Right lobe of liver (tissue), 6 donors: ENCODE results near the gene PXMP4. TPM values are rescaled to one million over a fixed set of nuclear protein-coding genes. Genes with fewer than 3 reads are reported as not detected.

Experiments used
- ATAC-seq, 4 donors: fragments of 200-7000 bp; cut with Tn5 transposase; one replicate each; pipeline ENCODE4 v1.9.1; 2020; ENCODE audit warnings: mild to moderate bottlenecking in 4 of 4, moderate library complexity in 4 of 4
- DNase-seq, 3 donors: peaks; one replicate each; pipeline ENCODE4 v3.0.0-alpha.2; 2020
- H3K27ac ChIP-seq, 3 donors: fragments of 200-600 bp; one replicate each; pipeline ENCODE4 v1.8.0; 2022
- H3K27me3 ChIP-seq, 2 donors: fragments of 200-600 bp; one replicate each; pipeline ENCODE4 v1.8.0; 2022
- H3K36me3 ChIP-seq, 4 donors: fragments of 200-600 bp; sonication (generic) in 1 of 4; one replicate each; pipeline versions ENCODE4 v1.5.1 to v1.8.0; 2017 to 2022; ENCODE audit warnings: control low read depth in 1 of 4
- H3K4me1 ChIP-seq, 4 donors: fragments of 200-600 bp; sonication (generic) in 1 of 4; one replicate each; pipeline versions ENCODE4 v1.5.1 to v1.8.0; 2017 to 2022; ENCODE audit warnings: control low read depth in 1 of 4
- H3K4me3 ChIP-seq, 3 donors: fragments of 200-600 bp; one replicate each; pipeline ENCODE4 v1.8.0; 2022
- H3K9me3 ChIP-seq, 4 donors: fragments of 200-600 bp; sonication (generic) in 1 of 4; one replicate each; pipeline versions ENCODE4 v1.5.1 to v1.8.0; 2017 to 2022; ENCODE audit warnings: control low read depth in 1 of 4
- CTCF ChIP-seq, 4 donors: fragments of 200-600 bp in 3 of 4; fragments of 450-650 bp in 1 of 4; IDR thresholded peaks; one replicate each; pipeline versions ENCODE4 v1.5.1 to v1.8.0; 2016 to 2022; ENCODE audit warnings: antibody characterized with exemption in 4 of 4, mild to moderate bottlenecking in 2 of 4
- POLR2A ChIP-seq: fragments of 450-650 bp; IDR thresholded peaks from one replicate; pipeline ENCODE4 v1.6.1; 2017; ENCODE audit warnings: antibody characterized with exemption, mild to moderate bottlenecking
- WGBS: methylation state at CpG from one replicate; pipeline ENCODE4 v1.1.6; 2018; ENCODE audit warnings: low coverage, low lambda C conversion rate; ENCODE audit not compliant: insufficient coverage; ENCODE audit errors: missing lambda C conversion rate; 5-methylcytosine and 5-hydroxymethylcytosine counted together
- intact Hi-C, 2 donors: fragments of 100-400 bp; cut with DNase I; formaldehyde crosslinking; loops; one replicate each; pipeline versions ENCODE4 v1.11.2 to v1.14.1; 2022
- total RNA-seq, 6 experiments: library from RNA; depleted of rRNA in 2 of 6; stranded (reverse); fragments of >200 nt in 2 of 6; fragmentation: NEBNext Ultra II Directional in 3 of 6; extraction: Animal tissue kit (Norgen Biotek cat#: 25700) in 3 of 6; gene quantifications; one replicate each; pipeline versions ENCODE4 v1.1.0 to v1.2.4, GENCODE V29; 2016 to 2023
- donor health status: DM: no; HTN: yes; CAD: no.
- donor health status: DM: no; HTN: no; CAD: no.
- donor health status: DM: no; HTN: no; CAD: no.
- donor health status: DM: no; HTN: yes; CAD: no.
- donor health status: DM: no; HTN: yes; CAD: no.

Gene PXMP4
- total RNA-seq, 6 experiments from 2014 or later = 5.5 to 17.8 (median 12.9) TPM

GRCh38 chr20:33730946-33731692 is 11.0 kb upstream of the PXMP4 start:
- ATAC-seq (no peak), DNase-seq (no peak)
- Histone ChIP-seq H3K27ac (peak overlapping the region; percentile 68 to 94 (median 85)), H3K4me1 (peaks cover 0 to 20% (median 8%) of the 10 kb centered on the region in 4 donors), H3K4me3 (peak overlapping the region; percentile 45 to 64 (median 53)), H3K27me3 (no peaks in the 10 kb centered on the region), H3K9me3 (no peaks in the 10 kb centered on the region), H3K36me3 (no peaks in the 10 kb centered on the region)
- TF ChIP-seq CTCF (IDR thresholded peaks at IDR 0.05) = no peak
- no peak for TF ChIP-seq POLR2A
- intact Hi-C loops = no loop called here
- 79% methylated on average over 14 of the region's 18 CpGs for WGBS

GRCh38 chr20:33729101-33729500 is 9.0 kb upstream of the PXMP4 start:
- H3K36me3 ChIP-seq = no peaks in the 10 kb centered on the region
- ATAC-seq (no peak), DNase-seq (no peak)
- no peaks in the 10 kb centered on the region for H3K27me3 ChIP-seq
- intact Hi-C loops = loop anchor here in 1 of 2 donors (10.0 kb wide), 1 partner anchor 54 kb away; the partner anchor contains the start of gene NECAB3
- no peaks in the 10 kb centered on the region for H3K9me3 ChIP-seq
- 78% methylated on average over 4 of the region's 4 CpGs for WGBS
- peaks cover 0 to 26% (median 8%) of the 10 kb centered on the region in 4 donors for H3K4me1 ChIP-seq
- no peak overlapping the region for H3K27ac ChIP-seq
- TF ChIP-seq CTCF (IDR thresholded peaks at IDR 0.05) = no peak
- TF ChIP-seq POLR2A = no peak
- no peak overlapping the region for H3K4me3 ChIP-seq

- 61% methylated on average over 2 of the region's 2 CpGs for WGBS
Measured at GRCh38 chr20:33728463-33728862, 8.4 kb upstream of the PXMP4 start.

GRCh38 chr20:33727806-33728205 is 7.7 kb upstream of the PXMP4 start:
- no peak overlapping the region for H3K27ac ChIP-seq
- WGBS = 82% methylated on average over 1 of the region's 3 CpGs
- DNase-seq = no peak
- H3K9me3 ChIP-seq = no peaks in the 10 kb centered on the region
- H3K4me1 ChIP-seq = peaks cover 0 to 23% (median 1%) of the 10 kb centered on the region in 4 donors
- no peaks in the 10 kb centered on the region for H3K27me3 ChIP-seq
- H3K36me3 ChIP-seq = no peaks in the 10 kb centered on the region
- intact Hi-C loops = loop anchor here in 1 of 2 donors (10.0 kb wide), 1 partner anchor 53 kb away; the partner anchor contains the start of gene NECAB3
- H3K4me3 ChIP-seq = no peak overlapping the region
- ATAC-seq = no peak
- TF ChIP-seq CTCF (IDR thresholded peaks at IDR 0.05) = no peak
- no peak for TF ChIP-seq POLR2A

More at GRCh38 chr20:33728463-33728862, 8.4 kb upstream of the PXMP4 start:
- no peaks in the 10 kb centered on the region for H3K36me3 ChIP-seq
- DNase-seq = no peak
- H3K4me1 ChIP-seq = peaks cover 0 to 28% (median 4%) of the 10 kb centered on the region in 4 donors
- H3K4me3 ChIP-seq = no peak overlapping the region
- intact Hi-C loops = loop anchor here in 1 of 2 donors (10.0 kb wide), 1 partner anchor 54 kb away; the partner anchor contains the start of gene NECAB3
- H3K27me3 ChIP-seq = no peaks in the 10 kb centered on the region
- H3K27ac ChIP-seq = no peak overlapping the region
- TF ChIP-seq POLR2A = no peak
- TF ChIP-seq CTCF (IDR thresholded peaks at IDR 0.05) = no peak
- H3K9me3 ChIP-seq = no peaks in the 10 kb centered on the region
- no peak for ATAC-seq
